SK-N-MC (cell line): Measurements from ENCODE around the gene MYO18A.

Experiments used
- EZH2 ChIP-seq: fragments of 200-600 bp; sonication (generic); IDR thresholded peaks from one replicate; pipeline ENCODE4 v1.6.1; 2017; ENCODE audit warnings: antibody characterized with exemption
- FOXP2 ChIP-seq: optimal IDR thresholded peaks from 2 replicates; pipeline ENCODE3; 2011; ENCODE audit warnings: mild to moderate bottlenecking, moderate library complexity; ENCODE audit not compliant: insufficient read depth; ENCODE audit errors: extremely low read length, control extremely low read depth
- POLR2AphosphoS5 ChIP-seq: IDR thresholded peaks from 2 replicates; pipeline ENCODE4 v1.6.1; 2012; ENCODE audit warnings: mild to moderate bottlenecking, low read depth, low read length, borderline replicate concordance

- no peak for TF ChIP-seq POLR2AphosphoS5
- TF ChIP-seq EZH2 = no peak
- no peak for TF ChIP-seq FOXP2
These were observed 32.5 kb upstream of the MYO18A start for GRCh38 chr17:29212681-29213121.
